Ovary (tissue), 3 donors: ENCODE data around the gene ITPK1.

ENCODE experiments used
- CTCF ChIP-seq, 3 donors: fragments of 450-650 bp in 2 of 3; fragments of 200-600 bp in 1 of 3; IDR thresholded peaks; one replicate each; pipeline versions ENCODE4 v1.5.1 to v1.8.0; 2016 to 2022; ENCODE audit warnings: antibody characterized with exemption in 3 of 3, mild to moderate bottlenecking in 1 of 3
- EP300 ChIP-seq: sonication (generic); formaldehyde crosslinking; IDR thresholded peaks from one replicate; pipeline ENCODE4 v1.6.1; 2017; ENCODE audit warnings: antibody characterized with exemption
- POLR2A ChIP-seq: fragments of 450-650 bp; IDR thresholded peaks from one replicate; pipeline ENCODE4 v1.6.1; 2017; ENCODE audit warnings: antibody characterized with exemption, mild to moderate bottlenecking, moderate library complexity
- donor health status: DM: no; HTN: no; CAD: no.

GRCh38 chr14:92897922-92898565 is 217.7 kb downstream of the ITPK1 start:
- no peak for TF ChIP-seq CTCF (IDR thresholded peaks at IDR 0.05)
- TF ChIP-seq POLR2A, result no peak
- TF ChIP-seq EP300, result no peak
